Neural cell (in vitro differentiated cells): ENCODE data around the gene RAB44.

Source experiments
- EP300 ChIP-seq: fragments of 450-650 bp; conservative IDR thresholded peaks from 2 replicates; pipeline ENCODE4 v1.6.1; 2014; ENCODE audit warnings: antibody characterized with exemption, mild to moderate bottlenecking, moderate library complexity; ENCODE audit not compliant: poor library complexity, severe bottlenecking
- EZH2 ChIP-seq: fragments of 200-600, 300-800 bp; shearing (Covaris generic), sonication (generic); IDR thresholded peaks from 2 replicates; pipeline ENCODE4 v1.6.1; 2014; ENCODE audit warnings: antibody characterized with exemption, low read length, borderline replicate concordance, mild to moderate bottlenecking; ENCODE audit not compliant: insufficient read depth, poor library complexity, severe bottlenecking
- MXI1 ChIP-seq: fragments of 450-650 bp; conservative IDR thresholded peaks from 2 replicates; pipeline ENCODE4 v1.6.1; 2014; ENCODE audit warnings: antibody characterized with exemption, mild to moderate bottlenecking; ENCODE audit not compliant: poor library complexity, severe bottlenecking
- POLR2AphosphoS5 ChIP-seq: IDR thresholded peaks from 2 replicates; pipeline ENCODE4 v1.6.1; 2012
- RAD21 ChIP-seq: fragments of 450-650 bp; conservative IDR thresholded peaks from 2 replicates; pipeline ENCODE4 v1.6.1; 2014; ENCODE audit warnings: antibody characterized with exemption, mild to moderate bottlenecking, moderate library complexity
- SMC3 ChIP-seq: fragments of 450-650 bp; conservative IDR thresholded peaks from 2 replicates; pipeline ENCODE4 v1.6.1; 2014; ENCODE audit warnings: antibody characterized with exemption, mild to moderate bottlenecking, moderate library complexity; ENCODE audit not compliant: poor library complexity
- TAF1 ChIP-seq: IDR thresholded peaks from 2 replicates; pipeline ENCODE4 v1.6.1; 2012; ENCODE audit warnings: low read depth
- TF ChIP-seq, protein P1 (sequence below): fragments of 450-650 bp; IDR thresholded peaks from 2 replicates; pipeline ENCODE4 v1.5.1; 2014; ENCODE audit warnings: antibody characterized with exemption, mild to moderate bottlenecking, moderate library complexity; ENCODE audit not compliant: poor library complexity, severe bottlenecking
- TF ChIP-seq, protein P2 (sequence below): IDR thresholded peaks from 2 replicates; pipeline ENCODE4 v1.6.1; 2012; ENCODE audit warnings: borderline replicate concordance

DNA sequence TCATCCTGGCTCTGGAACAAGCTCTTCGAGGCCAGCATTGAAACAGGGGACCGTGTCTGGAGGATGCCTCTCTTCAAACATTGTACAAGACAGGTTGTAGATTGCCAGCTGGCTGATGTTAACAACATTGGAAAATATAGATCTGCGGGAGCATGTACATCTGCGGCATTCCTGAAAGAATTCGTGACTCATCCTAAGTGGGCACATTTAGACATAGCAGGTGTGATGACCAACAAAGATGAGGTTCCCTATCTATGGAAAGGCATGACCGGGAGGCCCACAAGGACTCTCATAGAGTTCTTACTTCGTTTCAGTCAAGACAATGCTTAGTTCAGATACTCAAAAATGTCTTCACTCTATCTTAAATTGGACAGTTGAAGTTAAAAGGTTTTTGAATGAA, 22.7 kb upstream of the RAB44 start:
- TF ChIP-seq, protein P1, sequence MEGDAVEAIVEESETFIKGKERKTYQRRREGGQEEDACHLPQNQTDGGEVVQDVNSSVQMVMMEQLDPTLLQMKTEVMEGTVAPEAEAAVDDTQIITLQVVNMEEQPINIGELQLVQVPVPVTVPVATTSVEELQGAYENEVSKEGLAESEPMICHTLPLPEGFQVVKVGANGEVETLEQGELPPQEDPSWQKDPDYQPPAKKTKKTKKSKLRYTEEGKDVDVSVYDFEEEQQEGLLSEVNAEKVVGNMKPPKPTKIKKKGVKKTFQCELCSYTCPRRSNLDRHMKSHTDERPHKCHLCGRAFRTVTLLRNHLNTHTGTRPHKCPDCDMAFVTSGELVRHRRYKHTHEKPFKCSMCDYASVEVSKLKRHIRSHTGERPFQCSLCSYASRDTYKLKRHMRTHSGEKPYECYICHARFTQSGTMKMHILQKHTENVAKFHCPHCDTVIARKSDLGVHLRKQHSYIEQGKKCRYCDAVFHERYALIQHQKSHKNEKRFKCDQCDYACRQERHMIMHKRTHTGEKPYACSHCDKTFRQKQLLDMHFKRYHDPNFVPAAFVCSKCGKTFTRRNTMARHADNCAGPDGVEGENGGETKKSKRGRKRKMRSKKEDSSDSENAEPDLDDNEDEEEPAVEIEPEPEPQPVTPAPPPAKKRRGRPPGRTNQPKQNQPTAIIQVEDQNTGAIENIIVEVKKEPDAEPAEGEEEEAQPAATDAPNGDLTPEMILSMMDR, result no peak
- TF ChIP-seq EZH2, result no peak
- TF ChIP-seq MXI1, result no peak
- TF ChIP-seq TAF1, result no peak
- TF ChIP-seq POLR2AphosphoS5, result no peak
- TF ChIP-seq, protein P2, sequence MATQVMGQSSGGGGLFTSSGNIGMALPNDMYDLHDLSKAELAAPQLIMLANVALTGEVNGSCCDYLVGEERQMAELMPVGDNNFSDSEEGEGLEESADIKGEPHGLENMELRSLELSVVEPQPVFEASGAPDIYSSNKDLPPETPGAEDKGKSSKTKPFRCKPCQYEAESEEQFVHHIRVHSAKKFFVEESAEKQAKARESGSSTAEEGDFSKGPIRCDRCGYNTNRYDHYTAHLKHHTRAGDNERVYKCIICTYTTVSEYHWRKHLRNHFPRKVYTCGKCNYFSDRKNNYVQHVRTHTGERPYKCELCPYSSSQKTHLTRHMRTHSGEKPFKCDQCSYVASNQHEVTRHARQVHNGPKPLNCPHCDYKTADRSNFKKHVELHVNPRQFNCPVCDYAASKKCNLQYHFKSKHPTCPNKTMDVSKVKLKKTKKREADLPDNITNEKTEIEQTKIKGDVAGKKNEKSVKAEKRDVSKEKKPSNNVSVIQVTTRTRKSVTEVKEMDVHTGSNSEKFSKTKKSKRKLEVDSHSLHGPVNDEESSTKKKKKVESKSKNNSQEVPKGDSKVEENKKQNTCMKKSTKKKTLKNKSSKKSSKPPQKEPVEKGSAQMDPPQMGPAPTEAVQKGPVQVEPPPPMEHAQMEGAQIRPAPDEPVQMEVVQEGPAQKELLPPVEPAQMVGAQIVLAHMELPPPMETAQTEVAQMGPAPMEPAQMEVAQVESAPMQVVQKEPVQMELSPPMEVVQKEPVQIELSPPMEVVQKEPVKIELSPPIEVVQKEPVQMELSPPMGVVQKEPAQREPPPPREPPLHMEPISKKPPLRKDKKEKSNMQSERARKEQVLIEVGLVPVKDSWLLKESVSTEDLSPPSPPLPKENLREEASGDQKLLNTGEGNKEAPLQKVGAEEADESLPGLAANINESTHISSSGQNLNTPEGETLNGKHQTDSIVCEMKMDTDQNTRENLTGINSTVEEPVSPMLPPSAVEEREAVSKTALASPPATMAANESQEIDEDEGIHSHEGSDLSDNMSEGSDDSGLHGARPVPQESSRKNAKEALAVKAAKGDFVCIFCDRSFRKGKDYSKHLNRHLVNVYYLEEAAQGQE, result no peak
- TF ChIP-seq EP300, result no peak
- TF ChIP-seq SMC3, result no peak
- TF ChIP-seq RAD21, result no peak
